ENCODE results near the gene NDFIP1.
"Not testable (repeated sequence)": the region's sequence is repeated elsewhere in the genome, so short reads cannot be mapped to it uniquely, and the experiment has no call there.

DNA sequence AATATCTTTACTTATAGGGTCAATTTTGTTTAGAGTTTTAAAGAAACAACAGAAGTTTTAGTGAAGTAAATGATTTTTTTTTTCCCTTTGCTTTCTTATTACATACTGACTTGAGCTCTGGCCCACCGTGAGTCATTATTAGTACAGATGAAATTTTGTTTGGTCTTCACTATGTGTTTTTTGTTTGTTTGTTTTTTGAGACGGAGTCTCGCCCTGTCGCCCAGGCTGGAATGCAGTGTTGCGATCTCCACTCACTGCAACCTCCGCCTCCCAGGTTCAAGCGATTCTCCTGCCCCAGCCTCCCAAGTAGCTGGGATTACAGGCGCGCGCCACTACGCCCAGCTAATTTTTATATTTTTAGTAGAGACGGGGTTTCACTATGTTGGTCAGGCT lies 45.9 kb downstream of the NDFIP1 start:
- TF ChIP-seq, protein P1, sequence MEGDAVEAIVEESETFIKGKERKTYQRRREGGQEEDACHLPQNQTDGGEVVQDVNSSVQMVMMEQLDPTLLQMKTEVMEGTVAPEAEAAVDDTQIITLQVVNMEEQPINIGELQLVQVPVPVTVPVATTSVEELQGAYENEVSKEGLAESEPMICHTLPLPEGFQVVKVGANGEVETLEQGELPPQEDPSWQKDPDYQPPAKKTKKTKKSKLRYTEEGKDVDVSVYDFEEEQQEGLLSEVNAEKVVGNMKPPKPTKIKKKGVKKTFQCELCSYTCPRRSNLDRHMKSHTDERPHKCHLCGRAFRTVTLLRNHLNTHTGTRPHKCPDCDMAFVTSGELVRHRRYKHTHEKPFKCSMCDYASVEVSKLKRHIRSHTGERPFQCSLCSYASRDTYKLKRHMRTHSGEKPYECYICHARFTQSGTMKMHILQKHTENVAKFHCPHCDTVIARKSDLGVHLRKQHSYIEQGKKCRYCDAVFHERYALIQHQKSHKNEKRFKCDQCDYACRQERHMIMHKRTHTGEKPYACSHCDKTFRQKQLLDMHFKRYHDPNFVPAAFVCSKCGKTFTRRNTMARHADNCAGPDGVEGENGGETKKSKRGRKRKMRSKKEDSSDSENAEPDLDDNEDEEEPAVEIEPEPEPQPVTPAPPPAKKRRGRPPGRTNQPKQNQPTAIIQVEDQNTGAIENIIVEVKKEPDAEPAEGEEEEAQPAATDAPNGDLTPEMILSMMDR (IDR thresholded peaks at IDR 0.05): not testable (repeated sequence)
- not testable (repeated sequence) for TF ChIP-seq POLR2A (IDR thresholded peaks at IDR 0.05)
